K562 (cell line): ENCODE measurements around the gene TAS2R4. TPM values are rescaled to one million over a fixed set of nuclear protein-coding genes. Genes with fewer than 3 reads are reported as not detected.

Experiments
- AFF4 ChIP-seq: sonication (generic); formaldehyde crosslinking; IDR thresholded peaks from 2 replicates; pipeline ENCODE4 v1.8.0; 2023; ENCODE audit warnings: mild to moderate bottlenecking, missing genetic modification reagents
- BRF1 ChIP-seq: IDR thresholded peaks from 3 replicates; pipeline ENCODE4 v1.6.1; 2011; ENCODE audit warnings: borderline replicate concordance, mild to moderate bottlenecking; ENCODE audit not compliant: insufficient read length; ENCODE audit errors: extremely low read depth
- CREBBP ChIP-seq: IDR thresholded peaks from one replicate; pipeline ENCODE4 v1.6.1; 2012; ENCODE audit warnings: low read depth, mild to moderate bottlenecking, control low read depth, inconsistent platforms, low read length
- DLX4 ChIP-seq: fragments of 250-450 bp; sonication (Bioruptor Pico); IDR thresholded peaks from 2 replicates; pipeline ENCODE4 v1.6.1; 2021; ENCODE audit warnings: mild to moderate bottlenecking
- ELF2 ChIP-seq: fragments of 250-450 bp; sonication (Bioruptor Pico); IDR thresholded peaks from 2 replicates; pipeline ENCODE4 v1.5.0; 2021; ENCODE audit warnings: mild to moderate bottlenecking
- GATAD2B ChIP-seq: fragments of 450-650 bp; IDR thresholded peaks from 2 replicates; pipeline ENCODE4 v1.6.1; 2017; ENCODE audit warnings: mild to moderate bottlenecking, borderline replicate concordance
- GTF2B ChIP-seq: IDR thresholded peaks from 2 replicates; pipeline ENCODE4 v1.6.1; 2011; ENCODE audit not compliant: insufficient read length; ENCODE audit errors: extremely low read depth
- HMG20B ChIP-seq: fragments of 250-450 bp; sonication (Bioruptor Pico); IDR thresholded peaks from 2 replicates; pipeline ENCODE4 v1.5.0; 2021; ENCODE audit warnings: mild to moderate bottlenecking
- MCM2 ChIP-seq: fragments of 450-650 bp; IDR thresholded peaks from 2 replicates; pipeline ENCODE4 v1.6.1; 2017; ENCODE audit warnings: low read depth, mild to moderate bottlenecking
- NFYB ChIP-seq: IDR thresholded peaks from 2 replicates; pipeline ENCODE4 v1.6.1; 2011; ENCODE audit warnings: mild to moderate bottlenecking, moderate library complexity; ENCODE audit not compliant: insufficient read length; ENCODE audit errors: extremely low read depth
- PHF20 ChIP-seq: fragments of 450-650 bp; IDR thresholded peaks from 2 replicates; pipeline ENCODE4 v1.6.1; 2018; ENCODE audit not compliant: partially characterized antibody
- POLR2AphosphoS5 ChIP-seq: IDR thresholded peaks from 2 replicates; pipeline ENCODE4 v1.6.1; 2011; ENCODE audit warnings: mild to moderate bottlenecking, low read depth, low read length, moderate library complexity; ENCODE audit not compliant: control insufficient read depth, insufficient read depth
- POU5F1 ChIP-seq: fragments of 150-350 bp; IDR thresholded peaks from 2 replicates; pipeline ENCODE4 v1.6.1; 2014; ENCODE audit warnings: borderline replicate concordance, low read length, low read depth, mild to moderate bottlenecking; ENCODE audit not compliant: partially characterized antibody
- STAT5A ChIP-seq: IDR thresholded peaks from 2 replicates; pipeline ENCODE4 v1.6.1; 2012; ENCODE audit warnings: low read length, inconsistent platforms, borderline replicate concordance
- TRIM28 ChIP-seq: fragments of 450-650 bp; IDR thresholded peaks from 2 replicates; pipeline ENCODE4 v1.6.1; 2017
- U2AF2 ChIP-seq: fragments of 200-400 bp; formaldehyde crosslinking; optimal IDR thresholded peaks from 2 replicates; pipeline ENCODE3; 2017; ENCODE audit warnings: low read depth, mild to moderate bottlenecking, low read length
- ZNF644 ChIP-seq: fragments of 200-800 bp; sonication (Bioruptor generic); IDR thresholded peaks from 2 replicates; pipeline ENCODE4 v1.6.1; 2016; ENCODE audit warnings: low read depth, missing genetic modification characterization, missing compliant biosample characterization
- polyA plus RNA-seq, 8 experiments: library from polyadenylated mRNA; depleted of rRNA in 4 of 8; stranded (reverse) in 5 of 8; unstranded in 3 of 8; fragments of >200 nt; fragmentation: Nextera tagmentation in 2 of 8; fragmentation: Illumina TruSeq in 1 of 8; extraction: Ambion mirVana in 2 of 8; extraction: Trizol in 1 of 8; gene quantifications; 2 replicates each; pipeline versions ENCODE4 v1.2.1 to v1.2.3, GENCODE V29; 2011 to 2014; ENCODE audit warnings: inconsistent platforms in 1 of 8, missing spikeins in 1 of 8
- total RNA-seq, 7 experiments: library from RNA; depleted of rRNA in 6 of 7; stranded (reverse); fragments of >200 nt in 6 of 7; fragmentation: Illumina TruSeq in 2 of 7; extraction: Trizol in 2 of 7; gene quantifications; 2 replicates each; pipeline versions ENCODE4 v1.2.1 to v1.2.3, GENCODE V29; 2011 to 2021; ENCODE audit warnings: low replicate concordance in 1 of 7
- TF ChIP-seq, protein P1 (sequence below), 2 experiments: fragments of 200-800 bp in 1 of 2; sonication (Bioruptor generic) in 1 of 2; sonication (generic) in 1 of 2; formaldehyde crosslinking in 1 of 2; IDR thresholded peaks in 1 of 2; conservative IDR thresholded peaks in 1 of 2; 2 replicates each; pipeline versions ENCODE4 v1.5.0 to v1.6.1; 2016 to 2020; ENCODE audit warnings: missing compliant biosample characterization in 1 of 2, missing genetic modification characterization in 1 of 2, missing genetic modification reagents in 1 of 2
- TF ChIP-seq, protein P2 (sequence below): fragments of 450-650 bp; formaldehyde crosslinking; IDR thresholded peaks from 2 replicates; pipeline ENCODE4 v1.4.0; 2020; ENCODE audit warnings: mild to moderate bottlenecking

Gene TAS2R4
- total and polyA plus RNA-seq, 9 of the 15 experiments (the other 6 are each of a cell fraction or from before 2014, with no cell fraction given), result 0.04 to 2.1 (median 0.68) TPM

DNA sequence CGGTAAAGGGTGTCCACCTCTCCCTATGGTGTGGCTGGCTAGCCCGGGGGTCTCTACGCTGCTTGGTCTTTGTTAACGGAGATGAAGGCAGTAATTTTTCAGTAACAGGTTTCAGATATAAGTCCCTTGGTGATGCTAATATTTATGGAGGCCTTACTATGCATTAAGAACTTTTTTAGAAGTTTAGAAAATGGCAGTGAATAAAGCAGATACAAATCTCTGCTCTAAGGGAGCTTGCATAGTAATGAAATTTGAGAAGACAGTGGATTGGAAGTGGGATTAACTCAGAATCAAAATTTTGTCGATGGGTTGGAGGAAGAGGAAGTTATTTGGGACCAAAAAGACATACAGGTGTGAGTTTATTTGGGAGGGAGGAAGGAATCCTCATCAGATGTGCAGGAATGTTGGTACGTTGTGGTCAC is 37.9 kb upstream of the TAS2R4 start (continued):
- TF ChIP-seq, protein P1, sequence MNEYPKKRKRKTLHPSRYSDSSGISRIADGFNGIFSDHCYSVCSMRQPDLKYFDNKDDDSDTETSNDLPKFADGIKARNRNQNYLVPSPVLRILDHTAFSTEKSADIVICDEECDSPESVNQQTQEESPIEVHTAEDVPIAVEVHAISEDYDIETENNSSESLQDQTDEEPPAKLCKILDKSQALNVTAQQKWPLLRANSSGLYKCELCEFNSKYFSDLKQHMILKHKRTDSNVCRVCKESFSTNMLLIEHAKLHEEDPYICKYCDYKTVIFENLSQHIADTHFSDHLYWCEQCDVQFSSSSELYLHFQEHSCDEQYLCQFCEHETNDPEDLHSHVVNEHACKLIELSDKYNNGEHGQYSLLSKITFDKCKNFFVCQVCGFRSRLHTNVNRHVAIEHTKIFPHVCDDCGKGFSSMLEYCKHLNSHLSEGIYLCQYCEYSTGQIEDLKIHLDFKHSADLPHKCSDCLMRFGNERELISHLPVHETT (CRISPR knock-in tag; conservative IDR thresholded peaks at IDR 0.05 in 1 of 2, IDR thresholded peaks at IDR 0.05 in 1 of 2), result no peak
- TF ChIP-seq HMG20B (CRISPR knock-in tag) (no peak), BRF1 (no peak), DLX4 (CRISPR knock-in tag) (no peak), TRIM28 (no peak), PHF20 (no peak), POU5F1 (no peak), POLR2AphosphoS5 (no peak), GATAD2B (no peak), ZNF644 (no peak), AFF4 (CRISPR knock-in tag) (peak; percentile 17; the same call in 1 of the 2 replicates), ELF2 (CRISPR knock-in tag) (no peak), NFYB (no peak), MCM2 (no peak), STAT5A (no peak), CREBBP (no peak), GTF2B (no peak), U2AF2 (no peak)
- TF ChIP-seq, protein P2, sequence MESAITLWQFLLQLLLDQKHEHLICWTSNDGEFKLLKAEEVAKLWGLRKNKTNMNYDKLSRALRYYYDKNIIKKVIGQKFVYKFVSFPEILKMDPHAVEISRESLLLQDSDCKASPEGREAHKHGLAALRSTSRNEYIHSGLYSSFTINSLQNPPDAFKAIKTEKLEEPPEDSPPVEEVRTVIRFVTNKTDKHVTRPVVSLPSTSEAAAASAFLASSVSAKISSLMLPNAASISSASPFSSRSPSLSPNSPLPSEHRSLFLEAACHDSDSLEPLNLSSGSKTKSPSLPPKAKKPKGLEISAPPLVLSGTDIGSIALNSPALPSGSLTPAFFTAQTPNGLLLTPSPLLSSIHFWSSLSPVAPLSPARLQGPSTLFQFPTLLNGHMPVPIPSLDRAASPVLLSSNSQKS (CRISPR knock-in tag), result no peak
